GM18867 (cell line): ENCODE data around the gene CXCL8.
"Not testable (repeated sequence)": the region's sequence is repeated elsewhere in the genome, so short reads cannot be mapped to it uniquely, and the experiment has no call there.

Experiments
- ATAC-seq: cut with Tn5 transposase; IDR thresholded peaks from one replicate; pipeline ENCODE4 v1.9.1; 2021; ENCODE audit warnings: mild to moderate bottlenecking, moderate library complexity; ENCODE audit not compliant: unreplicated experiment

Gene CXCL8

GRCh38 chr4:73740353-73740778 is at the start of gene CXCL8:
Gene CXCL8, plus strand, starts transcription at chr4:73740569. Its CDS starts 90 bp downstream, at chr4:73740659.
- no peak for ATAC-seq

- ATAC-seq, result not testable (repeated sequence)
These were observed 49.2 kb upstream of the CXCL8 start for GRCh38 chr4:73691201-73691600.

- ATAC-seq, result no peak
These were observed 48.6 kb upstream of the CXCL8 start for GRCh38 chr4:73691759-73692158.

- no peak for ATAC-seq
These were observed 48.1 kb upstream of the CXCL8 start for GRCh38 chr4:73692254-73692653.

- ATAC-seq, result no peak
These were observed 47.7 kb upstream of the CXCL8 start for GRCh38 chr4:73692701-73693100.

- no peak for ATAC-seq
These were observed 46.6 kb upstream of the CXCL8 start for GRCh38 chr4:73693811-73694210.

- no peak for ATAC-seq
These were observed 42.2 kb upstream of the CXCL8 start for GRCh38 chr4:73698217-73698616.

- no peak for ATAC-seq
These were observed 39.3 kb upstream of the CXCL8 start for GRCh38 chr4:73701116-73701515.

- ATAC-seq, result no peak
These were observed 37.5 kb upstream of the CXCL8 start for GRCh38 chr4:73702796-73703287.

GRCh38 chr4:73703320-73703719 is 37.0 kb upstream of the CXCL8 start:
- ATAC-seq, result no peak

- ATAC-seq, result peak; percentile 52
These were observed 35.9 kb upstream of the CXCL8 start for GRCh38 chr4:73704314-73705055.

GRCh38 chr4:73705056-73705432 is 35.3 kb upstream of the CXCL8 start:
- ATAC-seq, result no peak

- ATAC-seq, result no peak
These were observed 34.6 kb upstream of the CXCL8 start for GRCh38 chr4:73705721-73706120.

- ATAC-seq, result no peak
These were observed 33.6 kb upstream of the CXCL8 start for GRCh38 chr4:73706811-73707210.

- ATAC-seq, result no peak
These were observed 33.0 kb upstream of the CXCL8 start for GRCh38 chr4:73707269-73707875.

- peak; percentile 51 for ATAC-seq
These were observed 32.3 kb upstream of the CXCL8 start for GRCh38 chr4:73707918-73708577.

- ATAC-seq, result no peak
These were observed 30.8 kb upstream of the CXCL8 start for GRCh38 chr4:73709451-73710033.

- no peak for ATAC-seq
These were observed 30.3 kb upstream of the CXCL8 start for GRCh38 chr4:73710094-73710493.

GRCh38 chr4:73711989-73712388 is 28.4 kb upstream of the CXCL8 start:
- no peak for ATAC-seq

- ATAC-seq, result no peak
These were observed 26.7 kb upstream of the CXCL8 start for GRCh38 chr4:73713650-73714049.

GRCh38 chr4:73714647-73715046 is 25.7 kb upstream of the CXCL8 start:
- no peak for ATAC-seq

- no peak for ATAC-seq
These were observed 24.7 kb upstream of the CXCL8 start for GRCh38 chr4:73715659-73716058.
